PC-9 (cell line): Measurements from ENCODE around the gene ZNF598. TPM values are rescaled to one million over a fixed set of nuclear protein-coding genes. Genes with fewer than 3 reads are reported as not detected.
A peak's percentile ranks its signal among the peaks of the same experiment; 100 is the strongest.

ENCODE experiments used
- BruUV-seq: library from RNA; stranded (reverse); fragments of 400-500 nt; replicated peaks from 2 replicates; lab custom pipeline; 2021; lab: Mats Ljungman, UMichigan
- CTCF ChIA-PET: fragments of 300-600 bp; sonication (Branson Sonifier 250); formaldehyde crosslinking; loops from one replicate; lab custom pipeline; 2022; ENCODE audit warnings: antibody characterized with exemption; lab: Charles Lee
- POLR2A ChIA-PET: fragments of 300-600 bp; sonication (Branson Sonifier 250); formaldehyde crosslinking; loops from one replicate; lab custom pipeline; 2022; ENCODE audit warnings: antibody characterized with exemption; ENCODE audit not compliant: unreplicated experiment; lab: Charles Lee
- DNase-seq, 2 experiments: peaks; one replicate each; pipeline versions ENCODE4 v3.0.0 to v3.0.0-alpha.2; 2015 to 2022; ENCODE audit warnings: mixed read lengths in 1 of 2
- H2AFZ ChIP-seq: fragments of 200-600 bp; sonication (generic); 2 replicates; pipeline ENCODE4 v1.8.1; 2017; ENCODE audit warnings: antibody characterized with exemption
- H3F3A ChIP-seq: fragments of 200-600 bp; sonication (generic); 2 replicates; pipeline ENCODE4 v1.8.1; 2017; ENCODE audit warnings: antibody characterized with exemption, mild to moderate bottlenecking, low read depth; ENCODE audit not compliant: insufficient read depth
- H3K27ac ChIP-seq: fragments of 200-600 bp; sonication (generic); 2 replicates; pipeline ENCODE4 v1.6.1; 2016; ENCODE audit warnings: mixed run types
- H3K27me3 ChIP-seq: fragments of 200-600 bp; sonication (generic); 2 replicates; pipeline ENCODE4 v1.6.1; 2016; ENCODE audit warnings: low read depth, mixed run types; ENCODE audit not compliant: insufficient read depth
- H3K36me3 ChIP-seq: fragments of 200-600 bp; sonication (generic); 2 replicates; pipeline ENCODE4 v1.6.1; 2016; ENCODE audit warnings: low read depth, mixed run types
- H3K4me1 ChIP-seq: fragments of 200-600 bp; sonication (generic); replicated peaks from 2 replicates; pipeline ENCODE4 v1.6.1; 2016; ENCODE audit warnings: mixed run types; ENCODE audit not compliant: insufficient read depth
- H3K4me2 ChIP-seq: fragments of 200-600 bp; sonication (generic); 2 replicates; pipeline ENCODE4 v1.6.1; 2017; ENCODE audit warnings: mixed run types
- H3K4me3 ChIP-seq: fragments of 200-600 bp; sonication (generic); 2 replicates; pipeline ENCODE4 v1.6.1; 2016; ENCODE audit warnings: mixed run types
- H3K79me2 ChIP-seq: fragments of 200-600 bp; sonication (generic); 2 replicates; pipeline ENCODE4 v1.6.1; 2017; ENCODE audit warnings: low read depth, mixed run types
- H3K9me2 ChIP-seq: fragments of 200-600 bp; sonication (generic); 2 replicates; pipeline ENCODE4 v1.8.1; 2017; ENCODE audit warnings: mild to moderate bottlenecking; ENCODE audit not compliant: insufficient read depth
- H3K9me3 ChIP-seq: fragments of 200-600 bp; sonication (generic); 2 replicates; pipeline ENCODE4 v1.8.1; 2016; ENCODE audit warnings: low read depth; ENCODE audit not compliant: insufficient read depth
- H4K20me1 ChIP-seq: fragments of 200-600 bp; sonication (generic); 2 replicates; pipeline ENCODE4 v1.8.1; 2017; ENCODE audit not compliant: insufficient read depth
- CTCF ChIP-seq: fragments of 200-600 bp; sonication (generic); conservative IDR thresholded peaks from 2 replicates; pipeline ENCODE4 v1.6.1; 2017; ENCODE audit warnings: mixed run types, antibody characterized with exemption, mild to moderate bottlenecking, moderate library complexity
- EZH2 ChIP-seq: fragments of 200-600 bp; sonication (generic); IDR thresholded peaks from 2 replicates; pipeline ENCODE4 v1.8.0; 2017; ENCODE audit warnings: antibody characterized with exemption, low read depth
- intact Hi-C: fragments of 100-400 bp; cut with micrococcal nuclease; formaldehyde crosslinking; loops from one replicate; pipeline ENCODE4 v1.10.0; 2022; ENCODE audit not compliant: unreplicated experiment
- total RNA-seq: library from RNA; stranded (reverse); gene quantifications from 2 replicates; pipeline ENCODE4 v1.2.3, GENCODE V29; 2021

ZNF598 gene
- total RNA-seq, 1 experiment from 2014 or later, result 72.5 TPM

- Histone ChIP-seq H3K4me3 (no peak overlapping the region), H3K79me2 (no peaks in the 10 kb centered on the region), H3K4me1 (peaks cover 20% of the 10 kb centered on the region), H3K9me2 (no peaks in the 10 kb centered on the region), H3F3A (peaks cover 38% of the 10 kb centered on the region), H3K4me2 (no peak overlapping the region), H3K36me3 (no peaks in the 10 kb centered on the region), H3K27ac (no peak overlapping the region), H3K9me3 (no peaks in the 10 kb centered on the region), H3K27me3 (no peaks in the 10 kb centered on the region), H2AFZ (no peak overlapping the region), H4K20me1 (peaks cover 3% of the 10 kb centered on the region; the same call in 1 of the 2 replicates)
- POLR2A ChIA-PET, result interaction anchor here (0.6 kb wide), 1 partner anchor 218 kb away, joined by 4 read pairs; no protein-coding TSS in a partner anchor
- CTCF ChIA-PET, result no interaction called here
- TSS peak; percentile 18 for BruUV-seq
- DNase-seq, result no peak
- intact Hi-C loops, result no loop called here
- no peak for TF ChIP-seq EZH2
- TF ChIP-seq CTCF, result no peak
Observed at GRCh38 chr16:1997494-1998359, 11.9 kb downstream of the ZNF598 start.

GRCh38 chr16:1993731-1994131 lies 15.9 kb downstream of the ZNF598 start:
- peaks cover 26% of the 10 kb centered on the region for H3K4me1 ChIP-seq
- BruUV-seq, result no TSS peak
- CTCF ChIA-PET, result no interaction called here

More at GRCh38 chr16:1993731-1994131, 15.9 kb downstream of the ZNF598 start:
- intact Hi-C loops, result no loop called here
- no peak for TF ChIP-seq EZH2
- TF ChIP-seq CTCF, result no peak
- no peaks in the 10 kb centered on the region for H3K79me2 ChIP-seq
- H3K9me3 ChIP-seq, result no peaks in the 10 kb centered on the region
- POLR2A ChIA-PET, result interaction anchor here (0.5 kb wide), 1 partner anchor 15 kb away, joined by 5 read pairs; no protein-coding TSS in a partner anchor
- H2AFZ ChIP-seq, result no peak overlapping the region
- H3K36me3 ChIP-seq, result no peaks in the 10 kb centered on the region
- H3K4me2 ChIP-seq, result peak overlapping the region; percentile 5
- peak overlapping the region; percentile 45; the same call in 1 of the 2 replicates for H3K27ac ChIP-seq
- H3K4me3 ChIP-seq, result no peak overlapping the region
- DNase-seq, result peak in 1 of 2 experiments; percentile 81
- no peaks in the 10 kb centered on the region for H3K9me2 ChIP-seq
- no peaks in the 10 kb centered on the region for H3K27me3 ChIP-seq
- H3F3A ChIP-seq, result peaks cover 59% of the 10 kb centered on the region
- H4K20me1 ChIP-seq, result no peaks in the 10 kb centered on the region
